Dermis blood vessel endothelial cell (primary cell): ENCODE measurements around the gene SNN. TPM values are rescaled to one million over a fixed set of nuclear protein-coding genes. Genes with fewer than 3 reads are reported as not detected.

Experiments used
- DNase-seq: peaks from one replicate; pipeline ENCODE4 v3.0.0; 2010
- total RNA-seq: library from RNA; depleted of rRNA; stranded (reverse); fragments of >200 nt; gene quantifications from 2 replicates; pipeline ENCODE4 v1.2.3, GENCODE V29; 2014

SNN gene
- total RNA-seq, 1 donor from 2014 or later = 56.7 TPM

GRCh38 chr16:11705311-11706025, 37.2 kb downstream of the SNN start:
- no peak for DNase-seq

DNA sequence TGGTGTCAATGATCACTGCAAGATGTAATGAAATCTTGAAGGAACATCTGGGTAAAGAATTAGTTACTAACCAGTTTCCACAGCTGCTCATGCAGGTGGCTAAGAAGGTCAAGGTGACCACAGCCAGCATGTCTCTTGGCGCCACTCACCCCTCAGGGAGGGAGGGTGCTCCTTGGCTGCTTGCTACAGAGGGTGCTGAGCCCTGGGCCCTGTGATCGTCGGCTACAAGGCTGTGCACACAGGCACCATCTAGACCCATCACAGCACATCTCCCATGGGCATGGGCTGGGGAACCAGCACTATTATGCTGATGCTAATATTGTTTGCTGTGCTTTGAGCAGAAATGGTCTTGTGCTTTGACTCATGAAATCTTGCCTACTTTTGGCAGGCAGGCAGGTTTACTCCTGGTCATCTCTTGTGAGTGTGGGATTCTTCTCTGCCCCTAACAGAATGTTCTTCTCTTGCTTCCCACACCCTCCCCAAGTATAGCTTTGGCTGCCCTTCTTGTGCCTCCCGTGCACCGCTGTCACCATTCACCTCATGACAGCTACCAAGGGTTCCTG, 38.0 kb downstream of the SNN start:
- no peak for DNase-seq

- DNase-seq = no peak
These were observed 39.5 kb downstream of the SNN start for GRCh38 chr16:11707679-11708197.

DNA sequence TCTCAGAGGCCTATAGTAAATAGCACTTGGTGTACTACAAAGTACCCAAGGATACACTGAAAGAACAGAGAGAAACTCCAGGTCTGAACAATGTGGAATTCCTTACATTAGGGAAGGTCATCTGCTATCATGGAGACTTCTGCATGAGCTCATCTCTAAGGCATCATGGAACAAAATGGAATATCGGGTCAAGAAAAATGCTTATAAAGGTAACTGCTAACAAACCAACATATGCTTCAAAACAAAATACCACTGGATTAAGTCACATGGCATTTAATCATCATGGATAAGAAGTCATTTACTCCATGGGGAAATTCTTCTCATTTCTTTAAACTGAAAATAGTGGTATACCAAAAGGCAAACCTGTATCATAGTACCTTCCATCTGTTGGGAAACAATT, 40.2 kb downstream of the SNN start:
- DNase-seq = no peak

GRCh38 chr16:11711662-11712061, 43.4 kb downstream of the SNN start:
- DNase-seq = no peak

- no peak for DNase-seq
These were observed 43.9 kb downstream of the SNN start for GRCh38 chr16:11712122-11712521.

DNA sequence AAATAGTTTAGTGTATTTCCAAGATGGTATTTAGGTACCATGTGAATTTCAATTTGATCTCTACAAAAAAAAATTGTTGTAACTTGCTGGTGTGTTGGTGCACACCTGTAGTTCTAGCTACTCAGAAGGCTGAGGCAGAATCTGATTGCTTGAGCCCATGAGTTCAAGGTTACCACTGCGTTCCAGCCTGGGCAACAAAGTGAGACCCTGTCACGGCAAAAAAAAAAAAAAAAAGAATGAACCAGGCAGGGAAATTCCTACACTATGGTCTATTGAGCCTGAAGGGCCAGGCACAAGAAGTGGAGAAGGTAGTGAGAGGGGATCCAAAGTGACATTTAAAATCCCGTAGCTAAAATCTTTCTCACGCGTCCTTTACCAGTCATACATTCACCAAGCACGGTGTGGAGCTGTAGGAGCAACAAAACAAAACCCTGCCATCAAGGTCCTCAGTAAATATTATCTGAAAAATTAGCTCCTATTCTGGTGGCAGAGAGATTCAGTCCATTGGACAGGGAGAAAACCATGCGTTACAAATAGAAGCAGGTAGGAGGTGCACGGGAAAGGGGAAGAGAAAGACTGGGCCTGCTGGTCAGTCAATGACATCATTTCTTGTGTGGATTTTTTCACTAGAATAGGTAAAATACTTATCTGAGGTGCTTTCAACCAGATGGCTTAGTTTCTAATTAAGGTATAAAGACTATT, 47.1 kb downstream of the SNN start:
- DNase-seq = no peak

GRCh38 chr16:11716336-11716735, 48.1 kb downstream of the SNN start:
- DNase-seq = no peak

GRCh38 chr16:11717811-11718210, 49.6 kb downstream of the SNN start:
- no peak for DNase-seq

DNA sequence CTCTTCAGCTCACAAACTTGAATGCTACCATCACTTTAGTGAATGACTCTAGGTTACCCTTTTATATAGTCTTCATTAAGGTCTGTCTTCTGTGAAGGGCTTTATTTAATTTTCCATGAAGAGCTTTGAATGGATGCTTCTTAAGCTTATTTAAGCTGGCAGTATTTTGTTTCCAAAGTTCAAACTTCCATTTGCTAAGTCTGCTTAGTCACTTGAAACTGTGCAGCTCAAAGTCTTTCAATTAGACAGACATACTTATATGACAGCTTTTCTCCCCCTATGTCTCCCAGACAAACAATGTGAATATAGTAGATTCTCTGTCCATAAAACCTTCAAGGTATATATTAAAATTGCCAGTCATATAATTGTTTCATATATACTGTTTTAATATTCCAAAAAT, 50.9 kb downstream of the SNN start:
- no peak for DNase-seq

DNA sequence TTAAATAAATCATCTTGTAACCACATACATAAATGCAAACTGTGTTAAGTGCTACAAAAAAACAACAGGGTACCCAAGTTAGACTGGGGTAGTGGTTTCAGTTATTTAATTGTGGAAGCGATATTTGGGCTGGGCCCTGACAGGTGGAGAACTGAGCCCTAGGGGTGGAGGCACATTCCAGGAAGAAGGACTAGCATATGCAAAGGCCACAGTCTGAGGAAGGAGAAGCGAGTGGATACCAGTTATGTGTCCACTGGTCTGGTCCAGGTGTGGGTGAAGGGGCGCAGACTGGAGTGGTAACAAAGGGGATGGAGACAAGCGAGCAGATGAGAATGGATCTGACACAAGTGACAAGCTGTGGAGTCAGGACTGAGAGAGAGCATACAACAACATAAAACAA, 51.5 kb downstream of the SNN start:
- DNase-seq = no peak

- no peak for DNase-seq
These were observed 53.7 kb downstream of the SNN start for GRCh38 chr16:11721781-11722467.

DNA sequence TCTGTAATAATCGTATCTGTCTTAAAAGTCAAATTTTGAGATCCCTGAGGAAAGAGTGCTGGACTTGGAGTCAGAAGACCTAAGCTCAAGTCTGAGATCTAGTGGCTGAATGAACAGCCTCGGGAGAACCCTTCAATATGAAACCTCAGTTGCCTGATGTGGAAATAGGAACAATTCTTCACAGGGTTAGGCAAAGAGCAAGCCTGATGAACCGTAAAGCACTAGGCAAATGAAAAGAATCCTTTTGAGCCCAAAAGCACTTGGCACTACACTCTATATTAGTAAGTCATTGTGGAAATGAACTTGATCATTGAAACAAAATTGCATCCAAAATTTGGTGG, 54.2 kb downstream of the SNN start:
- no peak for DNase-seq

GRCh38 chr16:11725457-11725856, 57.2 kb downstream of the SNN start:
- no peak for DNase-seq

- no peak for DNase-seq
These were observed 57.8 kb downstream of the SNN start for GRCh38 chr16:11726008-11726407.

GRCh38 chr16:11727796-11728543, 59.7 kb downstream of the SNN start:
- no peak for DNase-seq

Other genes with a start within 250 kb of the SNN start
- gene LITAF, start 81.5 kb upstream of the SNN start, total RNA-seq = 3.6 and 5.6 TPM in 2 replicates
- gene TXNDC11, start 74.4 kb downstream of the SNN start, total RNA-seq = 30.5 and 47.5 TPM in 2 replicates
- gene ZC3H7A, start 128.8 kb downstream of the SNN start, total RNA-seq = 43.4 and 107 TPM in 2 replicates
- 75.7 and 116 TPM in 2 replicates for gene RSL1D1, start 183.1 kb downstream of the SNN start, total RNA-seq
- gene GSPT1, start 247.5 kb downstream of the SNN start, total RNA-seq = 70.8 and 143 TPM in 2 replicates